Astrocyte (in vitro differentiated cells and primary cell): Measurements from ENCODE around the gene CDC14B. TPM values are rescaled to one million over a fixed set of nuclear protein-coding genes. Genes with fewer than 3 reads are reported as not detected.

Experiments used
- DNase-seq: peaks from one replicate; pipeline ENCODE4 v3.0.0-alpha.2; 2010; ENCODE audit warnings: low read depth
- FAIRE-seq: peaks from 2 replicates; lab custom pipeline; 2011; peaks lifted over from hg19 to GRCh38; lab: Jason Lieb, UNC
- H2AFZ ChIP-seq: 2 replicates; pipeline ENCODE4 v1.6.0; 2012; ENCODE audit warnings: low read depth, low read length, inconsistent platforms
- H3K27ac ChIP-seq: 2 replicates; pipeline ENCODE4 v1.5.1; 2011; ENCODE audit warnings: low read depth, low read length, inconsistent platforms
- H3K27me3 ChIP-seq: 2 replicates; pipeline ENCODE4 v1.6.0; 2011; ENCODE audit warnings: low read length, inconsistent platforms; ENCODE audit not compliant: insufficient read depth
- H3K36me3 ChIP-seq: 2 replicates; pipeline ENCODE4 v1.5.1; 2011; ENCODE audit warnings: low read length, inconsistent platforms; ENCODE audit not compliant: insufficient read depth
- H3K4me1 ChIP-seq: 2 replicates; pipeline ENCODE4 v1.5.1; 2011; ENCODE audit warnings: low read length, inconsistent platforms; ENCODE audit not compliant: insufficient read depth
- H3K4me2 ChIP-seq: 2 replicates; pipeline ENCODE4 v1.6.0; 2012; ENCODE audit warnings: low read length, inconsistent platforms
- H3K4me3 ChIP-seq: 2 replicates; pipeline ENCODE4 v1.5.1; 2011; ENCODE audit warnings: low read depth, mild to moderate bottlenecking, low read length, inconsistent platforms; ENCODE audit not compliant: insufficient read depth
- H3K79me2 ChIP-seq: 2 replicates; pipeline ENCODE4 v1.6.0; 2012; ENCODE audit warnings: mild to moderate bottlenecking, low read length, inconsistent platforms; ENCODE audit not compliant: insufficient read depth
- H3K9ac ChIP-seq: 2 replicates; pipeline ENCODE4 v1.6.0; 2012; ENCODE audit warnings: mild to moderate bottlenecking, low read length, inconsistent platforms
- H3K9me3 ChIP-seq: 2 replicates; pipeline ENCODE4 v1.5.1; 2012; ENCODE audit warnings: low read depth, mild to moderate bottlenecking, low read length, inconsistent platforms; ENCODE audit not compliant: insufficient read depth
- H4K20me1 ChIP-seq: 2 replicates; pipeline ENCODE4 v1.6.0; 2012; ENCODE audit warnings: low read length, inconsistent platforms; ENCODE audit not compliant: insufficient read depth
- H3K27ac Mint-ChIP-seq: one replicate; pipeline ENCODE4 v1.8.0; 2021; ENCODE audit warnings: mild to moderate bottlenecking, mixed read lengths; ENCODE audit not compliant: unreplicated experiment
- H3K27me3 Mint-ChIP-seq: one replicate; pipeline ENCODE4 v1.8.0; 2021; ENCODE audit warnings: low read depth, mixed read lengths; ENCODE audit not compliant: unreplicated experiment
- H3K36me3 Mint-ChIP-seq: one replicate; pipeline ENCODE4 v1.8.0; 2021; ENCODE audit warnings: low read depth, mixed read lengths; ENCODE audit not compliant: unreplicated experiment
- H3K4me1 Mint-ChIP-seq: one replicate; pipeline ENCODE4 v1.8.0; 2021; ENCODE audit warnings: low read depth, mixed read lengths; ENCODE audit not compliant: unreplicated experiment
- H3K4me3 Mint-ChIP-seq: one replicate; pipeline ENCODE4 v1.8.0; 2021; ENCODE audit warnings: mild to moderate bottlenecking, moderate library complexity, mixed read lengths; ENCODE audit not compliant: unreplicated experiment
- H3K9me3 Mint-ChIP-seq: one replicate; pipeline ENCODE4 v1.8.0; 2021; ENCODE audit warnings: mild to moderate bottlenecking, mixed read lengths; ENCODE audit not compliant: unreplicated experiment
- CTCF ChIP-seq: IDR thresholded peaks from 2 replicates; pipeline ENCODE4 v1.5.1; 2011; ENCODE audit warnings: low read depth, mild to moderate bottlenecking, inconsistent platforms, low read length, moderate library complexity; ENCODE audit not compliant: insufficient read depth
- EZH2 ChIP-seq: IDR thresholded peaks from 2 replicates; pipeline ENCODE4 v1.6.1; 2012; ENCODE audit warnings: mild to moderate bottlenecking, low read length, inconsistent platforms; ENCODE audit not compliant: insufficient read depth
- total RNA-seq: library from RNA; stranded (reverse); gene quantifications from 2 replicates; pipeline ENCODE4 v1.2.1, GENCODE V29; 2021

The CDC14B gene
- total RNA-seq, 1 donor from 2014 or later = 22.5 TPM

DNA sequence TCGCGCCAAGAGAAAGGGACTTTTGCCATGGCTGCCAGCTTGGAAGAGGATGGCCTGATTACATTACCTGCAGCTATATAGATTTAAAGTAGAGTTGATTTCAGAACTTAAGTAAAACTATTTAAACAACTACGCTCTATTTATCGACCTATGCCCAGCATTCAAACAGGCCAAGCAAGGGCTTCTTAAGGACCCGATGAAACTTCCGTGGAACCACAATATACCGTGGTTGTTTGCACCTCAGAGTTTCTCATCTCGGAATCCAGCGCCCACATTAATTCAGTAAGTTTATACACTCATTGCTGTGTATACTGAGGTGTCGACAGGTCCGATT lies 505 bp upstream of the CDC14B start:
- peak overlapping the region; percentile 54 for H3K27ac ChIP-seq
- no peaks in the 10 kb centered on the region for H3K27me3 ChIP-seq
- FAIRE-seq = no peak
- peaks cover 18% of the 10 kb centered on the region for H4K20me1 ChIP-seq
- H3K4me1 Mint-ChIP-seq = peaks cover 25% of the 10 kb centered on the region
- H3K9ac ChIP-seq = no peak overlapping the region
- TF ChIP-seq EZH2 (no peak), CTCF (no peak)
- H3K4me3 ChIP-seq = peak overlapping the region; percentile 60
- H3K36me3 ChIP-seq = no peaks in the 10 kb centered on the region
- peak overlapping the region; percentile 86 for H3K27ac Mint-ChIP-seq
- peak overlapping the region; percentile 71 for H2AFZ ChIP-seq
- H3K9me3 Mint-ChIP-seq = no peaks in the 10 kb centered on the region
- no peak for DNase-seq
- H3K4me1 ChIP-seq = peaks cover 8% of the 10 kb centered on the region
- H3K36me3 Mint-ChIP-seq = no peaks in the 10 kb centered on the region
- peaks cover 14% of the 10 kb centered on the region for H3K79me2 ChIP-seq
- peak overlapping the region; percentile 84 for H3K4me2 ChIP-seq
- H3K27me3 Mint-ChIP-seq = no peaks in the 10 kb centered on the region
- H3K4me3 Mint-ChIP-seq = peak overlapping the region; percentile 91
- H3K9me3 ChIP-seq = no peaks in the 10 kb centered on the region

GRCh38 chr9:96619124-96619465 lies 548 bp downstream of the CDC14B start:
- peak overlapping the region; percentile 40 for H3K4me3 Mint-ChIP-seq
- Histone ChIP-seq H2AFZ (peak overlapping the region; percentile 79), H3K27me3 (no peaks in the 10 kb centered on the region), H3K9me3 (no peaks in the 10 kb centered on the region), H3K4me1 (peaks cover 8% of the 10 kb centered on the region), H3K79me2 (peaks cover 16% of the 10 kb centered on the region), H4K20me1 (peaks cover 25% of the 10 kb centered on the region), H3K27ac (no peak overlapping the region), H3K36me3 (no peaks in the 10 kb centered on the region), H3K4me2 (peak overlapping the region; percentile 86), H3K9ac (peak overlapping the region; percentile 75), H3K4me3 (peak overlapping the region; percentile 71)
- H3K9me3 Mint-ChIP-seq = no peaks in the 10 kb centered on the region
- DNase-seq (no peak), FAIRE-seq (no peak)
- peaks cover 25% of the 10 kb centered on the region for H3K4me1 Mint-ChIP-seq
- no peaks in the 10 kb centered on the region for H3K36me3 Mint-ChIP-seq
- TF ChIP-seq CTCF (no peak), EZH2 (no peak)
- no peaks in the 10 kb centered on the region for H3K27me3 Mint-ChIP-seq
- no peak overlapping the region for H3K27ac Mint-ChIP-seq

GRCh38 chr9:96618209-96619123 lies 1.2 kb downstream of the CDC14B start:
- H4K20me1 ChIP-seq = peaks cover 26% of the 10 kb centered on the region
- FAIRE-seq = no peak
- peak overlapping the region; percentile 85 for H3K4me3 Mint-ChIP-seq

More at GRCh38 chr9:96618209-96619123, 1.2 kb downstream of the CDC14B start:
- DNase-seq = no peak
- no peak for TF ChIP-seq EZH2
- TF ChIP-seq CTCF = no peak
- H3K4me1 ChIP-seq = peaks cover 8% of the 10 kb centered on the region
- no peaks in the 10 kb centered on the region for H3K9me3 ChIP-seq
- peak overlapping the region; percentile 71 for H3K4me3 ChIP-seq
- Mint-ChIP-seq H3K36me3 (no peaks in the 10 kb centered on the region), H3K27me3 (no peaks in the 10 kb centered on the region), H3K4me1 (peaks cover 25% of the 10 kb centered on the region), H3K27ac (peak overlapping the region; percentile 34), H3K9me3 (no peaks in the 10 kb centered on the region)
- H3K27me3 ChIP-seq = no peaks in the 10 kb centered on the region
- peak overlapping the region; percentile 37 for H3K27ac ChIP-seq
- H3K79me2 ChIP-seq = peaks cover 20% of the 10 kb centered on the region
- H2AFZ ChIP-seq = peak overlapping the region; percentile 79
- H3K36me3 ChIP-seq = no peaks in the 10 kb centered on the region
- peak overlapping the region; percentile 86 for H3K4me2 ChIP-seq
- peak overlapping the region; percentile 75 for H3K9ac ChIP-seq
